IMR-90 (cell line): ENCODE results near the gene HEXD. TPM values are rescaled to one million over a fixed set of nuclear protein-coding genes. Genes with fewer than 3 reads are reported as not detected.

ENCODE experiments used
- ATAC-seq: fragments of 200-7000 bp; cut with Tn5 transposase; 2 replicates; pipeline ENCODE4 v1.9.1; 2020; ENCODE audit warnings: low read depth, mild to moderate bottlenecking, moderate library complexity
- BruUV-seq: library from RNA; stranded (reverse); fragments of 400-500 nt; replicated peaks from 2 replicates; lab custom pipeline; 2021; lab: Mats Ljungman, UMichigan
- CTCF ChIA-PET: fragments of 300-600 bp; formaldehyde crosslinking; extraction: SDS; loops from one replicate; lab custom pipeline; 2021; ENCODE audit warnings: antibody characterized with exemption; lab: Yijun Ruan, JAX
- POLR2A ChIA-PET: fragments of 300-600 bp; sonication (Branson Sonifier 250); formaldehyde crosslinking; loops from one replicate; lab custom pipeline; 2022; ENCODE audit warnings: antibody characterized with exemption; ENCODE audit not compliant: unreplicated experiment; lab: Charles Lee
- DNase-seq: peaks from one replicate; pipeline ENCODE4 v3.0.0; 2013
- H2AFZ ChIP-seq: replicated peaks from 2 replicates; pipeline ENCODE3; 2013; ENCODE audit warnings: low read length, mild to moderate bottlenecking; ENCODE audit not compliant: poor library complexity
- H2AK5ac ChIP-seq: 2 replicates; pipeline ENCODE4 v1.6.1; 2013; ENCODE audit warnings: low read depth, low read length, inconsistent platforms
- H2AK9ac ChIP-seq: replicated peaks from 2 replicates; pipeline ENCODE3; 2013; ENCODE audit warnings: mild to moderate bottlenecking, low read depth, low read length, moderate library complexity; ENCODE audit not compliant: poor library complexity
- H2BK120ac ChIP-seq: 2 replicates; pipeline ENCODE4 v1.6.1; 2013; ENCODE audit warnings: low read depth, low read length, inconsistent platforms
- H2BK15ac ChIP-seq: 3 replicates; pipeline ENCODE4 v1.6.1; 2013; ENCODE audit warnings: low read depth, low read length, inconsistent platforms
- H2BK20ac ChIP-seq: 2 replicates; pipeline ENCODE4 v1.6.1; 2013; ENCODE audit warnings: low read depth, mild to moderate bottlenecking, inconsistent platforms, low read length, moderate library complexity
- H2BK5ac ChIP-seq: 2 replicates; pipeline ENCODE4 v1.6.1; 2013; ENCODE audit warnings: mild to moderate bottlenecking, low read depth, low read length, inconsistent platforms; ENCODE audit not compliant: poor library complexity, severe bottlenecking
- H3K14ac ChIP-seq: replicated peaks from 2 replicates; pipeline ENCODE4 v1.6.1; 2013; ENCODE audit warnings: low read depth, low read length, inconsistent platforms
- H3K18ac ChIP-seq: 2 replicates; pipeline ENCODE4 v1.6.1; 2013; ENCODE audit warnings: low read depth, low read length, control low read depth
- H3K23ac ChIP-seq: 2 replicates; pipeline ENCODE4 v1.6.1; 2013; ENCODE audit warnings: low read depth, low read length, inconsistent platforms
- H3K27ac ChIP-seq: 2 replicates; pipeline ENCODE4 v1.5.1; 2013; ENCODE audit warnings: mild to moderate bottlenecking, control low read depth, low read length; ENCODE audit not compliant: insufficient read depth
- H3K27me3 ChIP-seq: 2 replicates; pipeline ENCODE4 v1.6.1; 2013; ENCODE audit warnings: low read length; ENCODE audit not compliant: control insufficient read depth, insufficient read depth
- H3K36me3 ChIP-seq: 2 replicates; pipeline ENCODE4 v1.6.1; 2013; ENCODE audit warnings: low read length, mixed read lengths; ENCODE audit not compliant: control insufficient read depth, insufficient read depth
- H3K4ac ChIP-seq: 2 replicates; pipeline ENCODE4 v1.6.1; 2013; ENCODE audit warnings: low read depth, low read length, inconsistent platforms
- H3K4me1 ChIP-seq: 2 replicates; pipeline ENCODE4 v1.6.1; 2013; ENCODE audit warnings: low read length, mixed read lengths; ENCODE audit not compliant: control insufficient read depth, insufficient read depth
- H3K4me2 ChIP-seq: 2 replicates; pipeline ENCODE4 v1.6.1; 2013; ENCODE audit warnings: low read depth, mild to moderate bottlenecking, control low read depth, low read length, moderate library complexity
- H3K4me3 ChIP-seq: 2 replicates; pipeline ENCODE4 v1.5.1; 2013; ENCODE audit warnings: low read depth, mild to moderate bottlenecking, control low read depth, low read length, moderate library complexity; ENCODE audit not compliant: insufficient read depth
- H3K56ac ChIP-seq: 2 replicates; pipeline ENCODE4 v1.6.1; 2013; ENCODE audit warnings: low read length, inconsistent platforms; ENCODE audit not compliant: insufficient read depth; ENCODE audit errors: extremely low read depth
- H3K79me1 ChIP-seq, 2 experiments: 2 replicates each; pipeline ENCODE4 v1.6.1; 2013; ENCODE audit warnings: low read length in 2 of 2, inconsistent platforms in 1 of 2, low read depth in 1 of 2
- H3K9ac ChIP-seq: 2 replicates; pipeline ENCODE4 v1.6.1; 2013; ENCODE audit warnings: low read depth, low read length, control low read depth
- H3K9me1 ChIP-seq: 2 replicates; pipeline ENCODE4 v1.6.1; 2013; ENCODE audit warnings: low read length, inconsistent platforms; ENCODE audit not compliant: insufficient read depth
- H3K9me3 ChIP-seq: 2 replicates; pipeline ENCODE4 v1.6.1; 2013; ENCODE audit warnings: low read length; ENCODE audit not compliant: control insufficient read depth, insufficient read depth
- H4K20me1 ChIP-seq: 2 replicates; pipeline ENCODE4 v1.6.1; 2013; ENCODE audit warnings: low read length, inconsistent platforms; ENCODE audit not compliant: insufficient read depth
- H4K5ac ChIP-seq: 2 replicates; pipeline ENCODE4 v1.6.1; 2013; ENCODE audit warnings: mild to moderate bottlenecking, low read depth, low read length, control low read depth
- H4K8ac ChIP-seq, 2 experiments: 2 replicates each; pipeline ENCODE4 v1.6.1; 2013; ENCODE audit warnings: low read depth in 2 of 2, low read length in 2 of 2, control low read depth in 1 of 2, inconsistent platforms in 1 of 2
- H4K91ac ChIP-seq: 2 replicates; pipeline ENCODE4 v1.6.1; 2013; ENCODE audit warnings: low read depth, low read length, inconsistent platforms; ENCODE audit not compliant: insufficient read depth
- BHLHE40 ChIP-seq: fragments of 150-350 bp; IDR thresholded peaks from 2 replicates; pipeline ENCODE4 v1.6.1; 2016; ENCODE audit warnings: mild to moderate bottlenecking, low read depth, low read length
- CEBPB ChIP-seq: IDR thresholded peaks from 2 replicates; pipeline ENCODE4 v1.6.1; 2012; ENCODE audit warnings: low read depth, low read length, improper control_type of control experiment
- CHD1 ChIP-seq: IDR thresholded peaks from 2 replicates; pipeline ENCODE4 v1.6.1; 2012; ENCODE audit warnings: low read depth, low read length, improper control_type of control experiment
- CTCF ChIP-seq: conservative IDR thresholded peaks from 2 replicates; pipeline ENCODE4 v1.5.1; 2012; ENCODE audit warnings: mild to moderate bottlenecking, low read depth, low read length, improper control_type of control experiment
- ELK1 ChIP-seq: fragments of 150-350 bp; IDR thresholded peaks from 2 replicates; pipeline ENCODE4 v1.6.1; 2016; ENCODE audit warnings: low read depth, mild to moderate bottlenecking, low read length, moderate library complexity, borderline replicate concordance
- FOS ChIP-seq: fragments of 150-350 bp; IDR thresholded peaks from 2 replicates; pipeline ENCODE4 v1.6.1; 2016; ENCODE audit warnings: low read depth, low read length
- MAFK ChIP-seq: IDR thresholded peaks from 2 replicates; pipeline ENCODE4 v1.6.1; 2012; ENCODE audit warnings: low read depth, low read length, improper control_type of control experiment
- MAZ ChIP-seq: IDR thresholded peaks from 2 replicates; pipeline ENCODE4 v1.6.1; 2012; ENCODE audit warnings: low read depth, mild to moderate bottlenecking, low read length, improper control_type of control experiment, moderate library complexity, borderline replicate concordance
- MXI1 ChIP-seq: IDR thresholded peaks from 2 replicates; pipeline ENCODE4 v1.6.1; 2012; ENCODE audit warnings: low read depth, mild to moderate bottlenecking, low read length, moderate library complexity, borderline replicate concordance
- NFE2L2 ChIP-seq: fragments of 150-350 bp; IDR thresholded peaks from 2 replicates; pipeline ENCODE4 v1.6.1; 2016; ENCODE audit warnings: low read depth, mild to moderate bottlenecking, low read length
- POLR2A ChIP-seq: IDR thresholded peaks from 2 replicates; pipeline ENCODE4 v1.6.1; 2012; ENCODE audit warnings: mild to moderate bottlenecking, low read depth, low read length
- RCOR1 ChIP-seq: IDR thresholded peaks from 2 replicates; pipeline ENCODE4 v1.6.1; 2012; ENCODE audit warnings: mild to moderate bottlenecking, low read length, improper control_type of control experiment; ENCODE audit not compliant: insufficient replicate concordance
- RFX5 ChIP-seq: IDR thresholded peaks from 2 replicates; pipeline ENCODE4 v1.8.0; 2012; ENCODE audit warnings: low read depth, mild to moderate bottlenecking, low read length, moderate library complexity
- SMC3 ChIP-seq: fragments of 150-350 bp; IDR thresholded peaks from 2 replicates; pipeline ENCODE4 v1.6.1; 2016; ENCODE audit warnings: low read depth, mild to moderate bottlenecking, antibody characterized with exemption, low read length, moderate library complexity
- USF2 ChIP-seq: fragments of 150-350 bp; IDR thresholded peaks from 2 replicates; pipeline ENCODE4 v1.6.1; 2017; ENCODE audit warnings: mild to moderate bottlenecking, antibody characterized with exemption, low read length, low read depth
- WGBS, 2 experiments: methylation state at CpG; one replicate each; pipeline versions ENCODE4 v1.1.5 to v1.1.7; 2013; ENCODE audit warnings: missing lambda C conversion rate in 2 of 2; ENCODE audit not compliant: insufficient read length in 1 of 2; ENCODE audit errors: extremely low coverage in 2 of 2; 5-methylcytosine and 5-hydroxymethylcytosine counted together
- dilution Hi-C: fragments of 300-500 bp; cut with HindIII; formaldehyde crosslinking; loops from one replicate; pipeline ENCODE4 v1.14.3; 2018; ENCODE audit warnings: low sequenced_read_pairs; ENCODE audit not compliant: unreplicated experiment
- in situ Hi-C: fragments of 300-500 bp; cut with MboI; formaldehyde crosslinking; loops from 3 replicates; pipeline ENCODE4 v1.14.3; 2019; ENCODE audit warnings: low sequenced_read_pairs, inconsistent platforms, mixed read lengths
- intact Hi-C: fragments of 100-400 bp; cut with micrococcal nuclease; formaldehyde crosslinking; loops from 2 replicates; pipeline ENCODE4 v1.10.0; 2022
- polyA plus RNA-seq, 3 experiments: library from polyadenylated mRNA; depleted of rRNA; stranded (reverse); fragments of >200 nt; gene quantifications; 2 replicates each; pipeline ENCODE4 v1.2.3, GENCODE V29; 2012; ENCODE audit warnings: low replicate concordance in 1 of 3
- total RNA-seq: library from RNA; depleted of rRNA; stranded (reverse); fragments of >200 nt; gene quantifications from 2 replicates; pipeline ENCODE4 v1.2.3, GENCODE V29; 2012

The HEXD gene
- total and polyA plus RNA-seq, 2 of the 4 experiments (the other 2 are of a cell fraction), result 3.8 to 9.5 TPM

DNA sequence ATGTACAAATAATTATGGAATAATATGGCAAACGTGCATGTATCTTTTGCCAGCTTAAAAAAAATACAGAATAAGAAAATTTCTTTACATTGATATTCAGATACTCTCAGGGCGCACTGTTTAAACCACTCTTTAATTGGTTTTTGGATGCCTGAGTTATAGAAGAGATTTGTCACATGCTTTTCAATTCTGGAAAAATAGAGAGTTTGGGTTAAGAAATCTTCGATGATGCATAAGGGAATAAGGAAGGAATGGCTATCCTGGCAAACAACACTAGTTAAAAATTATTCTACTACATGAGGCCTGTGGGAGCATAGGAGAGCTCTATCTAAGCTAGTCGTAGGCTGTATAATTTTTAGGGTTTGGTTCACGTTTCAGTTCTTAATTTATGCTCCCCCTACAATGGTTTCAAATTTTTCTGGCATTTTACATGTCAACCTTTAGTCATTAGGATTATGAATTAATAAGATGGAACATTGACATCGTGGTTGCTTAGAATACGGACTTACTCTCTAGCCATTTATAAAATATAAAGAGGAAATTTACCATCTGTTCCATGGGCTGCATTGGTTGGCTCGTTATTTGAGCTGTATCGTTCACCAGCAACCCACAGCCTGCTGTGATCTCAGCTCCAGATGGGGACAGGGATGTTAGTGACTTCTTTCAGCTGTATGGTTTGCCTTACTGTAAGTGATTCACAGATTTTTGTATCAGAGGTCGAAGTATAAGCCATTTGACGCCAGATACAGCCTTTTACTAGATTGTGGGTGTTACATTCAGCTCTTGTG lies 56.3 kb downstream of the HEXD start:
- CTCF ChIA-PET, result interaction anchor here (0.6 kb wide), 1 partner anchor 11 kb away, joined by 3 read pairs; no protein-coding TSS in a partner anchor
- no peak overlapping the region for H3K18ac ChIP-seq
- no peak overlapping the region for H3K4ac ChIP-seq
- peaks cover 45% of the 10 kb centered on the region for H3K36me3 ChIP-seq
- no peaks in the 10 kb centered on the region for H3K9me1 ChIP-seq
- no peaks in the 10 kb centered on the region for H3K4me1 ChIP-seq
- no peak overlapping the region for H3K27ac ChIP-seq
- no peak overlapping the region for H3K4me2 ChIP-seq
- peaks cover 0 to 4% of the 10 kb centered on the region in 2 experiments; a peak in 1 of 4 replicates for H3K79me1 ChIP-seq
- H2BK5ac ChIP-seq, result no peak overlapping the region
- H4K8ac ChIP-seq, result no peak overlapping the region
- no peak overlapping the region for H2AFZ ChIP-seq
- intact Hi-C loops (no loop called here), dilution Hi-C loops (no loop called here), in situ Hi-C loops (no loop called here)
- no peak overlapping the region for H4K5ac ChIP-seq
- no peak overlapping the region for H3K14ac ChIP-seq
- no CpG with 5 or more reads among the region's 11 CpGs for WGBS, 2 experiments
- H2AK5ac ChIP-seq, result no peak overlapping the region
- no peaks in the 10 kb centered on the region for H3K9me3 ChIP-seq
- no peak overlapping the region for H3K9ac ChIP-seq
- H2BK20ac ChIP-seq, result no peak overlapping the region
- no peak overlapping the region for H3K23ac ChIP-seq
- no peak overlapping the region for H3K4me3 ChIP-seq
- POLR2A ChIA-PET, result no interaction called here
- H4K20me1 ChIP-seq, result no peaks in the 10 kb centered on the region
- H3K27me3 ChIP-seq, result no peaks in the 10 kb centered on the region
- no peak overlapping the region for H2AK9ac ChIP-seq
- no TSS peak for BruUV-seq
- DNase-seq, result no peak
- no peak overlapping the region for H3K56ac ChIP-seq
- H2BK120ac ChIP-seq, result no peak overlapping the region
- H2BK15ac ChIP-seq, result no peak overlapping the region
- no peak for ATAC-seq
- H4K91ac ChIP-seq, result no peak overlapping the region
- no peak for TF ChIP-seq CTCF
- TF ChIP-seq USF2, result no peak
- TF ChIP-seq CHD1, result no peak
- TF ChIP-seq RCOR1, result no peak
- no peak for TF ChIP-seq RFX5
- no peak for TF ChIP-seq NFE2L2
- no peak for TF ChIP-seq MAZ
- no peak for TF ChIP-seq FOS
- no peak for TF ChIP-seq POLR2A
- no peak for TF ChIP-seq CEBPB
- TF ChIP-seq SMC3, result no peak
- TF ChIP-seq BHLHE40, result no peak
- TF ChIP-seq MXI1, result no peak
- no peak for TF ChIP-seq MAFK
- no peak for TF ChIP-seq ELK1
